GM12878 (cell line): ENCODE measurements around the gene GMCL1. TPM values are rescaled to one million over a fixed set of nuclear protein-coding genes. Genes with fewer than 3 reads are reported as not detected.
A peak's percentile ranks its signal among the peaks of the same experiment; 100 is the strongest.

Source experiments
- ATF2 ChIP-seq: IDR thresholded peaks from 2 replicates; pipeline ENCODE4 v1.6.1; 2012; ENCODE audit warnings: low read length, inconsistent platforms
- CTCF ChIP-seq, 3 experiments: IDR thresholded peaks in 2 of 3; conservative IDR thresholded peaks in 1 of 3; 2 replicates each; pipeline ENCODE4 v1.5.1; 2011; ENCODE audit warnings: low read depth in 3 of 3, low read length in 3 of 3, mild to moderate bottlenecking in 3 of 3, control low read depth in 2 of 3, moderate library complexity in 2 of 3, inconsistent platforms in 1 of 3, mixed read lengths in 1 of 3; ENCODE audit not compliant: control insufficient read depth in 2 of 3, insufficient read depth in 1 of 3; ENCODE audit errors: extremely low read depth in 1 of 3
- IRF4 ChIP-seq: IDR thresholded peaks from 2 replicates; pipeline ENCODE4 v1.6.1; 2011; ENCODE audit warnings: low read depth, low read length
- JUNB ChIP-seq: IDR thresholded peaks from 2 replicates; pipeline ENCODE4 v1.6.1; 2016; ENCODE audit warnings: antibody characterized with exemption, mild to moderate bottlenecking
- KAT2A ChIP-seq: conservative IDR thresholded peaks from 2 replicates; pipeline ENCODE4 v1.6.1; 2011; ENCODE audit warnings: low read depth, low read length; ENCODE audit not compliant: control insufficient read depth
- MYB ChIP-seq: fragments of 150-350 bp; IDR thresholded peaks from 2 replicates; pipeline ENCODE4 v1.6.1; 2014; ENCODE audit warnings: mild to moderate bottlenecking, low read depth, low read length, borderline replicate concordance
- PML ChIP-seq: IDR thresholded peaks from 2 replicates; pipeline ENCODE4 v1.6.1; 2012; ENCODE audit warnings: low read length, inconsistent platforms
- POLR2AphosphoS2 ChIP-seq: IDR thresholded peaks from 2 replicates; pipeline ENCODE4 v1.6.1; 2011; ENCODE audit warnings: low read depth, mild to moderate bottlenecking, low read length, improper control_type of control experiment, moderate library complexity
- RBBP5 ChIP-seq: fragments of 200-600 bp; sonication (generic); conservative IDR thresholded peaks from 2 replicates; pipeline ENCODE4 v1.6.1; 2016
- RFX5 ChIP-seq: IDR thresholded peaks from 2 replicates; pipeline ENCODE4 v1.6.1; 2011; ENCODE audit warnings: low read depth, low read length, improper control_type of control experiment
- SMAD1 ChIP-seq: fragments of 450-650 bp; IDR thresholded peaks from 2 replicates; pipeline ENCODE4 v1.6.1; 2018; ENCODE audit warnings: mild to moderate bottlenecking, low read depth; ENCODE audit not compliant: partially characterized antibody
- SMARCA5 ChIP-seq: fragments of 450-650 bp; IDR thresholded peaks from 2 replicates; pipeline ENCODE4 v1.6.1; 2017; ENCODE audit warnings: mild to moderate bottlenecking
- SP1 ChIP-seq: IDR thresholded peaks from one replicate; pipeline ENCODE4 v1.6.1; 2011; ENCODE audit warnings: low read depth, low read length
- ZSCAN29 ChIP-seq: fragments of 450-650 bp; IDR thresholded peaks from 2 replicates; pipeline ENCODE4 v1.6.1; 2017; ENCODE audit warnings: mild to moderate bottlenecking, moderate library complexity
- polyA plus RNA-seq, 11 experiments: library from polyadenylated mRNA; depleted of rRNA in 4 of 11; unstranded in 6 of 11; stranded (reverse) in 5 of 11; fragments of >200 nt; fragmentation: Nextera tagmentation in 4 of 11; fragmentation: Illumina TruSeq in 1 of 11; extraction: Ambion mirVana in 4 of 11; extraction: Trizol in 1 of 11; gene quantifications; 1 replicate in 1 of 11; 2 replicates in 10 of 11; pipeline versions ENCODE4 v1.2.1 to v1.2.3, GENCODE V29; 2011 to 2016; ENCODE audit warnings: inconsistent platforms in 2 of 11, missing spikeins in 2 of 11, low read depth in 1 of 11
- total RNA-seq, 4 experiments: library from RNA; depleted of rRNA in 3 of 4; stranded (reverse); fragments of >200 nt in 3 of 4; fragmentation: Illumina TruSeq in 1 of 4; extraction: Trizol in 1 of 4; gene quantifications; 2 replicates each; pipeline versions ENCODE4 v1.2.1 to v1.2.3, GENCODE V29; 2013 to 2021
- TF ChIP-seq, protein P1 (sequence below): IDR thresholded peaks from 2 replicates; pipeline ENCODE4 v1.6.1; 2011; ENCODE audit warnings: borderline replicate concordance, low read depth, mild to moderate bottlenecking, moderate library complexity, low read length; ENCODE audit not compliant: insufficient read depth, poor library complexity, severe bottlenecking

The GMCL1 gene
- total and polyA plus RNA-seq, 10 of the 15 experiments (the other 5 are each of a cell fraction or from before 2014, with no cell fraction given) = 3.7 to 21.4 (median 12.3) TPM

DNA sequence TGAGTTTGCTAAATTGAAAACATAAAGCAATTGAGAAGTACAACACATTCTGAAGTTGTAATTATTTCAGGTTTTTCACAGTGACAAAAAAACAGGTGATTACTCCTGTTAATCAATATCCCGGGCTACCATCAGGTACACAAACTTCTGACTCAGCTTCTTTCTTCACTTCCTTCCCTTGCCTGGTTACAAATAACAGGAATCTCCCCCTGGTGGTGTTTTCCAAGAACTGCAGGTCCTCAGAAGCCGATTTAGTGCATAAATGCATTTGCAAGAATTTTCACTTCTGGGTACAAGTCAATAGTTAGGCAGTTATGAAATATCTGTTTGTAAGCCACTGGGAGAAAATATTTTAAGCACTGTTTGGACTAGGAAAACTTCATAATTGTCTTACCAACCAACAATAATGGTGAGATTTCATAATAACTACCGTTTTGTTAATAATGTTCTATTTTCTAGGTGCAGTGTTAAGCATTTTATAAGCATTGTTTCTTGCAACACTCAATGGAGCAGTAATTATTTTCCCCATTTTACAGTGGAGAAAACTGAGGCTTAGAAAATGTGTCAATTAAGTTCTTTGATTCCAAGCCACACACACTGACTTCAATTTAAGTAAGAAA, 12.4 kb upstream of the GMCL1 start (continued):
- TF ChIP-seq, protein P1, sequence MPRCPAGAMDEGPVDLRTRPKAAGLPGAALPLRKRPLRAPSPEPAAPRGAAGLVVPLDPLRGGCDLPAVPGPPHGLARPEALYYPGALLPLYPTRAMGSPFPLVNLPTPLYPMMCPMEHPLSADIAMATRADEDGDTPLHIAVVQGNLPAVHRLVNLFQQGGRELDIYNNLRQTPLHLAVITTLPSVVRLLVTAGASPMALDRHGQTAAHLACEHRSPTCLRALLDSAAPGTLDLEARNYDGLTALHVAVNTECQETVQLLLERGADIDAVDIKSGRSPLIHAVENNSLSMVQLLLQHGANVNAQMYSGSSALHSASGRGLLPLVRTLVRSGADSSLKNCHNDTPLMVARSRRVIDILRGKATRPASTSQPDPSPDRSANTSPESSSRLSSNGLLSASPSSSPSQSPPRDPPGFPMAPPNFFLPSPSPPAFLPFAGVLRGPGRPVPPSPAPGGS = no peak
- TF ChIP-seq SMARCA5 (peak; percentile 53; the same call in 1 of the 2 replicates), RFX5 (no peak), ZSCAN29 (0 out of 2 replicates have a peak, but pooled peaks have one; percentile 20), MYB (no peak), PML (no peak), KAT2A (no peak), SP1 (no peak), RBBP5 (no peak), ATF2 (no peak), POLR2AphosphoS2 (no peak), CTCF (IDR thresholded peaks at IDR 0.05 in 2 of 3, conservative IDR thresholded peaks at IDR 0.05 in 1 of 3; ENCODE audit: control insufficient read depth in 2 of 3, extremely low read depth in 1 of 3, insufficient read depth in 1 of 3, low read depth in 3 of 3, low read length in 3 of 3) (peak; percentile 71 to 82 (median 80)), SMAD1 (no peak), IRF4 (0 out of 2 replicates have a peak, but pooled peaks have one; percentile 50), JUNB (peak; percentile 17; the same call in 1 of the 2 replicates)
